HL-60/S4 treated with phorbol 12-myristate 13-acetate at 8.2 ng/mL for 4 days and 3 days (cell line): Measurements from ENCODE around the gene TPH2.

Experiments
- in situ Hi-C: fragments of 300-500 bp; cut with MboI; formaldehyde crosslinking; loops from 2 replicates; pipeline ENCODE4 v1.15.0; 2022; ENCODE audit warnings: low sequenced_read_pairs

The TPH2 gene

GRCh38 chr12:71958457-71958856 lies 19.8 kb downstream of the TPH2 start:
- in situ Hi-C loops: no loop called here

- in situ Hi-C loops: no loop called here
These were observed 20.4 kb downstream of the TPH2 start for GRCh38 chr12:71958993-71959578.

GRCh38 chr12:71967211-71967610 lies 28.6 kb downstream of the TPH2 start:
- in situ Hi-C loops: no loop called here

- in situ Hi-C loops: no loop called here
These were observed 30.7 kb downstream of the TPH2 start for GRCh38 chr12:71969330-71969729.

GRCh38 chr12:71970031-71970430 lies 31.4 kb downstream of the TPH2 start:
- in situ Hi-C loops: no loop called here

- in situ Hi-C loops: no loop called here
These were observed 33.9 kb downstream of the TPH2 start for GRCh38 chr12:71972441-71973074.

GRCh38 chr12:71973687-71974086 lies 35.0 kb downstream of the TPH2 start:
- in situ Hi-C loops: no loop called here

- in situ Hi-C loops: no loop called here
These were observed 41.9 kb downstream of the TPH2 start for GRCh38 chr12:71980538-71980937.

GRCh38 chr12:71981149-71981548 lies 42.5 kb downstream of the TPH2 start:
- in situ Hi-C loops: no loop called here

GRCh38 chr12:71994715-71995114 lies 56.1 kb downstream of the TPH2 start:
- in situ Hi-C loops: no loop called here

- in situ Hi-C loops: no loop called here
These were observed 61.1 kb downstream of the TPH2 start for GRCh38 chr12:71999795-72000194.

GRCh38 chr12:72000969-72001648 lies 62.5 kb downstream of the TPH2 start:
- in situ Hi-C loops: no loop called here

- in situ Hi-C loops: no loop called here
These were observed 68.1 kb downstream of the TPH2 start for GRCh38 chr12:72006766-72007165.

- in situ Hi-C loops: no loop called here
These were observed 71.7 kb downstream of the TPH2 start for GRCh38 chr12:72010356-72010755.

GRCh38 chr12:72011374-72011773 lies 72.7 kb downstream of the TPH2 start:
- in situ Hi-C loops: no loop called here

GRCh38 chr12:72012874-72013273 lies 74.2 kb downstream of the TPH2 start:
- in situ Hi-C loops: no loop called here

- in situ Hi-C loops: no loop called here
These were observed 77.2 kb downstream of the TPH2 start for GRCh38 chr12:72015895-72016294.

- in situ Hi-C loops: no loop called here
These were observed 78.5 kb downstream of the TPH2 start for GRCh38 chr12:72017054-72017651.

- in situ Hi-C loops: no loop called here
These were observed 79.4 kb downstream of the TPH2 start for GRCh38 chr12:72018036-72018435.

GRCh38 chr12:72024613-72025012 lies 86.0 kb downstream of the TPH2 start:
- in situ Hi-C loops: no loop called here

- in situ Hi-C loops: no loop called here
These were observed 86.9 kb downstream of the TPH2 start for GRCh38 chr12:72025524-72025923.

GRCh38 chr12:72028966-72029365 lies 90.3 kb downstream of the TPH2 start:
- in situ Hi-C loops: no loop called here
